ENCODE measurements around the gene FBXO2.

FBXO2 gene

DNA sequence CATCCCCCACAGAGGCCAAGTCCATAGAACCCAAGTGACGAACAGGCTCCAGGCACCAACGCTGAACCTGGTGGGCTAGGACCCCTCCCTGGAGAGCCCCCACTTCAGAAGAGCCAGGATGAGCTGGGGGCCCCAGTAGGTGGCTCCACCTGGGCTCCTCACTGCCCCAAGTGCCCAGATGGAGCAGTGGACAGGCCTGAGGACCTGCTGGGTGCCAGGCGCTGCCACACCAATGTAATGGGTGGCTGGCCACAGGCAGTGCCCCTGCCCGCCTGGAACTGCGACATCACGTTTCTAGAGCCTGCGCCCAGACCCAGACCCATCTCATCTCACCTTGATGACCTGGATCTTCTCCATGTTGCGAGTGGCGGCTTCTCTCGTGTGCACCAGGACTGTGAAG is 21.1 kb upstream of the FBXO2 start:
- no peak overlapping the region for H3K27ac ChIP-seq
- TF ChIP-seq CTCF (conservative IDR thresholded peaks at IDR 0.05; ENCODE audit: low read depth): no peak
- no peak for DNase-seq (ENCODE audit: low spot score)
- ChIA-PET CTCF (interaction anchor here (0.6 to 2.2 kb wide), 2 partner anchors 12 to 68 kb away, joined by 4 to 6 read pairs; partner anchors contain the start of gene FBXO6), POLR2A (ENCODE audit: low non-redundant PET) (interaction anchor here (0.5 kb wide), 1 partner anchor 37 kb away, joined by 3 read pairs; no protein-coding TSS in a partner anchor)

- DNase-seq (ENCODE audit: low spot score): no peak
- ChIA-PET POLR2A (ENCODE audit: low non-redundant PET) (no interaction called here), CTCF (interaction anchor here (0.6 to 2.2 kb wide), 2 partner anchors 11 to 358 kb away, joined by 3 to 6 read pairs; partner anchors contain the start of gene FBXO6)
- TF ChIP-seq CTCF (conservative IDR thresholded peaks at IDR 0.05; ENCODE audit: low read depth): no peak
- no peak overlapping the region for H3K27ac ChIP-seq
Measured at GRCh38 chr1:11674488-11674887, 20.3 kb upstream of the FBXO2 start.

- no peak for DNase-seq (ENCODE audit: low spot score)
- no peak for TF ChIP-seq CTCF (conservative IDR thresholded peaks at IDR 0.05; ENCODE audit: low read depth)
- H3K27ac ChIP-seq: no peak overlapping the region
- ChIA-PET CTCF (interaction anchor here (0.6 to 1.7 kb wide), 4 partner anchors 9 to 451 kb away, joined by 3 to 5 read pairs (median 4); partner anchors contain the start of gene FBXO6), POLR2A (ENCODE audit: low non-redundant PET) (interaction anchor here (0.6 to 1.5 kb wide), 2 partner anchors 9 to 294 kb away, joined by 3 read pairs; partner anchors contain the start of gene FBXO6)
Measured at GRCh38 chr1:11673089-11673769, 19.0 kb upstream of the FBXO2 start.

- no peak for DNase-seq (ENCODE audit: low spot score)
- CTCF ChIA-PET: interaction anchor here (0.7 kb wide), 1 partner anchor 23 kb away, joined by 3 read pairs; no protein-coding TSS in a partner anchor
- POLR2A ChIA-PET (ENCODE audit: low non-redundant PET): no interaction called here
- 0 out of 2 replicates have a peak overlapping the region, but pooled peaks have one; percentile 13 for H3K27ac ChIP-seq
- no peak for TF ChIP-seq CTCF (conservative IDR thresholded peaks at IDR 0.05; ENCODE audit: low read depth)
Measured at GRCh38 chr1:11671544-11672286, 17.5 kb upstream of the FBXO2 start.

GRCh38 chr1:11671205-11671543 is 16.9 kb upstream of the FBXO2 start:
- TF ChIP-seq CTCF (conservative IDR thresholded peaks at IDR 0.05; ENCODE audit: low read depth): no peak
- 0 out of 2 replicates have a peak overlapping the region, but pooled peaks have one; percentile 13 for H3K27ac ChIP-seq
- DNase-seq (ENCODE audit: low spot score): no peak
- ChIA-PET CTCF (interaction anchor here (0.7 kb wide), 1 partner anchor 23 kb away, joined by 3 read pairs; no protein-coding TSS in a partner anchor), POLR2A (ENCODE audit: low non-redundant PET) (no interaction called here)

DNA sequence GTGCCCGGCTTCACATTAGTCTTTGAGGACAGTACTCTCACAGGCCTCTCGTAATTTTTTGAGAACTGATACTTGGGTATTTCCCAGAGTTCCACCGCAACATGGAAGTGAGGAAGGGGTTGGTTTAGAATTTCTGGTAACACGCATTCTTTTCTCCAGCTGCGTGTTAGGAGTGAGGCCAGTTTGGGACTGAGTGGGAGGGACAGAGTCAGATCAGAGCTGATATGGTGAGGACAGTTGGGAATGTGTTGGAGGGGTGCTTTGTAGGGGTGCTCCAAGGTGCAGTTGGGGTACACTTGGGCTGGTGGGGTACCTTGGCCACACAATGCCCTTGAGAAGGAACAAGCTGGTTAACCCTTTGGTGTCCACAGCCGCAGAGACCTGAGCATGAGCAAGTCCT is 16.5 kb upstream of the FBXO2 start:
- CTCF ChIA-PET: interaction anchor here (0.7 kb wide), 1 partner anchor 24 kb away, joined by 3 read pairs; no protein-coding TSS in a partner anchor
- no peak for TF ChIP-seq CTCF (conservative IDR thresholded peaks at IDR 0.05; ENCODE audit: low read depth)
- DNase-seq (ENCODE audit: low spot score): no peak
- H3K27ac ChIP-seq: no peak overlapping the region
- POLR2A ChIA-PET (ENCODE audit: low non-redundant PET): no interaction called here

All from RWPE1 (cell line).